OCI-LY7 (cell line): ENCODE data around the gene SLC19A1.

ENCODE experiments used
- EZH2phosphoT487 ChIP-seq: fragments of 200-600 bp; sonication (generic); IDR thresholded peaks from 2 replicates; pipeline ENCODE4 v1.6.1; 2018; ENCODE audit warnings: low read depth, borderline replicate concordance, mild to moderate bottlenecking, mixed run types, antibody characterized with exemption, low read length, moderate library complexity, mixed read lengths
- TF ChIP-seq, protein P1 (sequence below): fragments of 200-600 bp; sonication (generic); conservative IDR thresholded peaks from 2 replicates; pipeline ENCODE4 v1.5.1; 2014; ENCODE audit warnings: mild to moderate bottlenecking, antibody characterized with exemption, low read length, moderate library complexity, mixed read lengths

DNA sequence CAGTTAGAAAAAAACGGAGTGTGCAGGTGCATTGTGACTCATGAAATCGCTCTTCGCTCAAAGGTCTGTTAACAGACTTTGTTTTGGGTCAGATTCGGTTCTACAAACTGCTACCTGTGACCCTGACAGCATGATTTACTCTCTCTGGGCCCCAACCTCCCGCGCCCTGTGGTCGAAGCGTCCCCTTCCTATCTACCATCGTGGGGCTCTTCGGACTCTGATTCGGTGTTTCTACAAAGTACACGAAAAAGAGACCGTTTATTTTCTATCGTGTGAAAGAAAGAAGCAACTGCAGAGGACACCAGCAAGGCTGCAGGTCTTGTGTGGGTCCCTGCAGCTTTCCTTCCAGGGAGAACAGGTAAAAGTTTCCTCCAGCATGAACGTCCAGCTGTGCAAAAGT lies 29.4 kb upstream of the SLC19A1 start:
- TF ChIP-seq, protein P1, sequence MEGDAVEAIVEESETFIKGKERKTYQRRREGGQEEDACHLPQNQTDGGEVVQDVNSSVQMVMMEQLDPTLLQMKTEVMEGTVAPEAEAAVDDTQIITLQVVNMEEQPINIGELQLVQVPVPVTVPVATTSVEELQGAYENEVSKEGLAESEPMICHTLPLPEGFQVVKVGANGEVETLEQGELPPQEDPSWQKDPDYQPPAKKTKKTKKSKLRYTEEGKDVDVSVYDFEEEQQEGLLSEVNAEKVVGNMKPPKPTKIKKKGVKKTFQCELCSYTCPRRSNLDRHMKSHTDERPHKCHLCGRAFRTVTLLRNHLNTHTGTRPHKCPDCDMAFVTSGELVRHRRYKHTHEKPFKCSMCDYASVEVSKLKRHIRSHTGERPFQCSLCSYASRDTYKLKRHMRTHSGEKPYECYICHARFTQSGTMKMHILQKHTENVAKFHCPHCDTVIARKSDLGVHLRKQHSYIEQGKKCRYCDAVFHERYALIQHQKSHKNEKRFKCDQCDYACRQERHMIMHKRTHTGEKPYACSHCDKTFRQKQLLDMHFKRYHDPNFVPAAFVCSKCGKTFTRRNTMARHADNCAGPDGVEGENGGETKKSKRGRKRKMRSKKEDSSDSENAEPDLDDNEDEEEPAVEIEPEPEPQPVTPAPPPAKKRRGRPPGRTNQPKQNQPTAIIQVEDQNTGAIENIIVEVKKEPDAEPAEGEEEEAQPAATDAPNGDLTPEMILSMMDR = no peak
- TF ChIP-seq EZH2phosphoT487 = no peak
